Activated T-helper 9 cell treated with anti-CD3 and anti-CD28 coated beads, Interleukin-2, amount 50 U/mL, for 16 hours (primary cell): ENCODE results near the gene PHKB.
"Not testable (repeated sequence)": the region's sequence is repeated elsewhere in the genome, so short reads cannot be mapped to it uniquely, and the experiment has no call there.

Experiments
- DNase-seq: peaks from one replicate; pipeline ENCODE4 v3.0.0-alpha.2; 2020; ENCODE audit warnings: low read depth

PHKB gene

DNA sequence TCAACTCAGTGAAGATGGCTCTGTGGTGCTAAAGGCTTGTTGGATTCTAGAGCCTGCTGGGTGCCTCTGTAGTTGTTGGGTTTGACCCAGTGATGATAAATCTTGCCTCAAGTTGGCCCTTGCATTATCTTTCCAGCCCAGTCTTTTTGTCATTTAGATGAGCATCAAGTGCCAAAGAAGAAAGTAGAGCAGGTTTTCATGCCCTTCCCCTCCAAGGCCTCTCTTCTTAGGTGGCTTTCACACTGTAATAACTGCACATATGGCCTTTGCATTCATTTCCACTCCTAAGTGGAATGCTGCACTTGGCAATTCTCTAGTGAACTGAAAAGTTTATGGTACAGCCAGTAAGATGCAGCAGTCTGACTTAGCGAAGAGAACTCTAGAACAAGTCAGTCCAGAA, 165.1 kb downstream of the PHKB start:
- no peak for DNase-seq

DNA sequence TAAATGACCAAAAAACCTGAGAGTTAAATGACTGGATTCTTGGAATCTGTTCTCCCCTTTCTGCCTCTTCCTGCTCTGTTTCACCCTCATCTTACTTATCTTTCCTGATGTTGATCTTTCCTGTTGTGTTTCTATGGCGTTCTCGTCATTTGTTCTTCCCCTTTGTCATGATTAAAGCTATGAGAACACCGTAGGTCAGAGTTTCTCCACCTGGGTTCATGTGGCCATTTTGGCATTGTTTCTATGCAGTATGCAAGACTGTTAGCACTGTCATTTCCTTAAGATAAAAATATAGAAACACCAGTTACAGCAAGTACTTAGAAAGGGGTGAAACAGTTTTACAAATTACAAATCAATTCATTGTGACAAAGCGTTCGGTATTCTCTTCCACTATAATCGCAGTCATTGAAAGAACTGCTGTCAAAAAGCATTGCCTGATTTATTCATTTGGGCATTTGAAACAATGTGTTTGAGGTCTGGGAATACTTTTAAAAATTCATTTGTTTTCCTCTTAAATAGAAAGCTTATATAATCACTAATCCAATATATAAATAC, 166.0 kb downstream of the PHKB start:
- no peak for DNase-seq

DNA sequence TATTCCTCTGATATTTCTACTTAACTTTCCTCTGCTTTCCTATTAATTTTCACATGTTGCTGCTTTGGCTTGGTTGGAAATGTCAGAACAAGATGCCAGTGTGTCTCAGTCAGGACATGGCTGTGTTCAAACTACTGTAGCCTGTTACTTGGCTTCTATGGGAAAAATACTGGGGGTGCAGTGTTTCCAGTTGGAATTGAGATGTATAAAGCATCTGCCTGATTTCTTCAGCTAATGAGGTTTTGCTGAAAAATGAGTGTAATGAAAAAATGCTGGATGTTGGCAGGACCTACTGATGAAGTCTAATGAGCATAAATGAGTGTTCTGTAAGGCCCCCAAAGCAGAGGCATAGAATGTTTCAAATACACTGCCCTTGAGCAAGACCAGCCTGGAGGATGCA, 166.6 kb downstream of the PHKB start:
- DNase-seq = no peak

DNA sequence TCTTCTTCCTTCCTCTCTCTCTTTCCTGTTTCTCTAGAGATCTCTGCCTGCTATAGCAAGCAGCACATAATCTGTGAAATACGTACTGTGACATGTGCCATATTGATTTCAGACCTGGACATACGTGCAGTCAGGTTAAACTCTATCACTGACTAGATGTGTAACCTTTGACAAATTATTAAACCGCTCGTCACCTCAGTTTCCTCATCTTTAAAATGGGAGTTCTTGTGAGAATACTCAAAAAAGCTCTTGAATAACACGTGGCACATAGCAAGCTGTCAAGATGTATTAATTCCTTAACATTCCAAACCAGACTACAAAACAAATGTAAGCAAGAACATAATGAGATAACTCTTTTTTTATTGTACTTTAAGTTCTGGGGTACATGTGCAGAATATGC, 170.0 kb downstream of the PHKB start:
- no peak for DNase-seq

DNA sequence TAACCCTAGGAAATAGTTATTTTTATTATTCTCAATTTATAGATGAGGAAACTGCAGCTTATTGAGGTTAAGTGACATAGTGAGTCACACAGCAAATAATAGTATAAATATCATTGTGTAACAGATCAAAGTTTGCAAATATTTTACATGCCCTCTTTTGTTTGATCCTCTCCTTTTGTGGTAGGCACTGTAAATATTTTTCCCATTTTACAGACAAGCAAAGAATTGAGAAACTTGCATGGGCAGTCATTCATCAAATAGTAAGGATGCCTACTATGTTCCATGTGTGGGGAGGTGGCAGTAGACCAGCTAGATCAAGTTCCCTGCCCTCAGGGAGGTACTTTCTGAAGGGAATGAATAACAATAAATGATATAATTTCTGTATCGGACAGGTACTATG, 173.0 kb downstream of the PHKB start:
- DNase-seq = no peak

DNA sequence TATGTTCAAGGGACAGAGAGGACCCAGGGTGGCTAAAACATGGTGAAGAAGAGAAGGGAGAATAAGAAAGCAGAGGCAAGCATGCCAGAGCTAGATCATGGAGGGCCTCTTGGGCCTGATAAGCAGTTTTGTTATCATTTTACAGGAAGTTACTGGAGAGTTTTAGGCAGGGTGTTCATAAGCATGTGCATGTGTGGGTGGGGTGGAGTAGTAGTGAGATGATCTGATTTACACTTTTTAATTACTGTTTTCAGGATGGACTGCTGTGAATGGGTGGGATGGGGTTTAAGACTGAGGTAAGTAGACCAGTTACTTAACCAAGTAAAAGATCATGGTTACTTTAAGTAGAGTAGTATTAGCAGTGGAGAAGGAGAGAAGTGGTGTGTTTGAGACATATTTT, 173.6 kb downstream of the PHKB start:
- no peak for DNase-seq

DNA sequence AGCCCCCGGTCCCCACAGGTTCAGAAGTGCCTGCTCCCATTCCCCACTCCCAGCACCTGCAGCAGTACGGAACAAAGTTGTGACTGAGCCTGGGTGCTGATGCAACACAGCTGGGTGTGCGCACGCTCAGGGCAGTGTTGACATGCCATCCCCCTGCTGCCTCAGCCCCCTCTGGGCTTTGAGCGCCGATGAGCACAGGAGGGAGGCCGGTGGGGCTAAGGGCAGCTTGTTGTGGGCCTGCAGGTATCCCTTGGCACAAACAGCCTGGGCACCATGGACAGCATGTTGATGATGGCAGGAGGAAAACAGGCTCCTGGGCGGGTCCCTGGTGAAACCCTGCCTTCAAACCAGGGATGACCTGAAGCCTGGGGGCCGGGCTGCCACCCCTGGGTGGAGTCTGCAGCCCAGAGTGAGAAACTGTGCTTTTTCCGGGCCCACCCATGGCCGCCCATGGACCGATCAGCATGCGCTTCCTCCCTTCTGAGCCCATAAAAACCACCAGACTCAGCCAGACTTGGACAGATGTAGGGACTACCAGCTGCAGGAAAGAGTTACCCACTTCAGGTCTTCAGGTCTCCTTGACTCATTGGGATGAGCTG, 175.5 kb downstream of the PHKB start:
- DNase-seq = no peak

DNA sequence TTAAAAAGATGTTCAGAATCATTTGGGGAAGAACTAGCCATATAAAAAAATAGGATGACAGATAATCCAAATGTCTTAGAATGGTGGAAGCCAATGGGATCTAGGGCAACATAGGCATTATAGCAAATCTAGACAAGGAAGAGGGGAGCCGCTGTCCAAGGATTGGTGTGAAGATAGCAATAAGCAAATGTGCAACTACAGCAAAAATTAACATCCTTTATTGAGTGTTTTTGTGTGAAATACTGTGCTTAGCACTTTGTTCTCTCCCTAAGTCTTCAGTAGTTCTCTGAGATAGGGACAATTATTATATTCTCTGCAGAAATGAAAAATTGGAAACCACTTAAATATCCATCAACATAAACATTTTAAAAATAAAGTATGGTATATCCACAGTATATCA, 177.0 kb downstream of the PHKB start:
- DNase-seq = no peak

DNA sequence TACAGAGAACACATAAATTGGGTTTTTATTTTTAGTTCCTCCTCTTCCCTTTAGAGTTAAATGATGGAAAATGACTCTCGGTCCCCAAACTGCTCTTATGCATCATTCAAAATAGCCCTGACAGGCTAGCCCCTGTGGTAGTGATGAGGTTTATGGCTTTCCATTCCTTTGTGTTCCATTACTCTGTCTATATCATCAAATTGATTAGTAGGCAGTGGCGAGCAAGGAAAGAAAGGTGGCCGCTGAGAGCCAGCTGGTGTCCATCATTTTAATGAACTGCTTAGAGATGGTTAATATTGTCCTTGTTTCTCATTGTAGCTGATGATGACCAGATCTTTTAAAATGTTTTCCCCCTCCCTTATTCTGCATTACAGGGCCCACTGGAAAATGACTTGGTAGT, 179.5 kb downstream of the PHKB start:
- no peak for DNase-seq

DNA sequence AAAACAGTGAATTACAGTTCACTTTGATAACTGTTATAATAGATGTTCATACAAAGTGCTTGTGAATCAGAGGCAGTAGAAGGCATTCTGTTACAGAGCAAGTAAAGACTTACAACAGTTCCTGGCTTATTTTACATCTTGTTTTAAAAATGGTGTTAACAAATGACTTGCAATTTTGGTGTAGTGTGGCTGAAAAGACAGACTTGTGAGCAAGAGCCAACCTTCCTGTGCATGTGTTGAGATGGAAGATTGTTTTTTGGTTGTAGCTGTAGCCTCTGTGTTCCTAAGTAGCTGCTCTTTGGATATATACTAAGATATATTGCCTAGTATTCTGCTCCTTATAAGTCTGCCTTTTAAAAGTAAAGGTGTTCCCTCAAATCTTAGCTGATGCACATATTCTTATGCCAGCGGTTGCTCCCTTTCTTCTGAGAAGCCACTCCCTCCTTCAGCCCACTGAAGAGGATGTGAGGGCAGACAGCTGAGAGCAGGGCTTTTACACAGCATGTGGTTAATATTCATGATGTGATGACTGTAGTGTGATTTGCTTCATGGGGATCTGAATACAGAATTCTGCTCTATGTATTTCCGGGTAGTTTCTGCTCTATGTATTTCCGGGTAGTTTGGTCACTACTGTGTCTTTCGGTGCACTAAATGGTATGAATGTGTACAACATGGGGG, 182.3 kb downstream of the PHKB start:
- no peak for DNase-seq

DNA sequence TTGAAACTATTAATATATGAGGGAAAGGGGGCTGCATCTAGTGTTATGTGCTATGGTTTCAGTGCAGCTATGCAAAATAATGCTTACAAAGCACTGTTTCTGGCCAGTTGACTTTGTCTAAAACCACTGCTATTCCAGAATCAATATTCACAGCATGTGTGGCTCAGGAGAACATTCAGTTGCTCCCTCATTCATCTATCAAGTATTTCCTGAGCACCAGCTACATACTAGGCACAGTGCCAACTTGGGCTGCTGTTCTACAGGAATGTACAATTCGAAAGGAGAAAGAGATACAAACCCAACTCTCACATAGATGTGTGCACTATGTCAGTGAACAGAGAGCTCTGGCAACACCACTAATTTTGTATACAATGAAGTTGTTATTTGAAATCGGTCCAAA, 183.0 kb downstream of the PHKB start:
- no peak for DNase-seq

DNA sequence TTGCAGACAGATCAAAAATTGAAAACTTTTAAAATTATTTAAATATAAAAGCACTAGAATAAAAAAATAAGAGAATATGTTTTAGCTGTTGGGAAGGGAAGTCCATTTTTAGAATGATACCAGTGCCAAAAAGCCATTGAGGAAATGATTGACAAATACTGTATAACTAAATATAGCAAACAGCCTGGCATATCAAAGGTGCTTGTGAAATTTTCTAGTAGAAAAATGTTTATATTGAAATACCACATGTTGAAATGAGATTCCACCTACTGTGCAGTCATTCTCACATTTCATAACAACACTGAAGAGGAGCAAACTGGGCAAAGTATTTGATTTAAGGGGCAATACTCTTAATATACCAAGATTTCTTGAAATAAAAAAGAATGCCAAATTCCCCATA, 183.5 kb downstream of the PHKB start:
- no peak for DNase-seq

DNA sequence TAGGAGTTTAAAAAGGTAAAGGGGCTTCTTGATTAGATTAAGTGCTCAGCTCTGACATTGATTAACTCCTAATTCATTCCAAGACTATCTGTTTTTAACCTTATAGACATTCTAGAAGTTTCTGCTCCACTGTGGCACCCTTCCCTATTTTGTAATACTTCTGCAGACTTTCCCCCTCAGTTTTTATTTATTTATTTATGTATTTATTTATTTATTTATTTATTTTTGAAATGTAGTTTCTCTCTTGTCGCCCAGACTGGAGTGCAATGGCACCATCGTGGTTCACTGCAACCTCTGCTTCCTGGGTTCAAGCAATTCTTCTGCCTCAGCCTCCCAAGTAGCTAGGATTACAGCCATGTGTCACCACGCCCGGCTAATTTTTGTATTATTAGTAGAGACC, 185.8 kb downstream of the PHKB start:
- no peak for DNase-seq

DNA sequence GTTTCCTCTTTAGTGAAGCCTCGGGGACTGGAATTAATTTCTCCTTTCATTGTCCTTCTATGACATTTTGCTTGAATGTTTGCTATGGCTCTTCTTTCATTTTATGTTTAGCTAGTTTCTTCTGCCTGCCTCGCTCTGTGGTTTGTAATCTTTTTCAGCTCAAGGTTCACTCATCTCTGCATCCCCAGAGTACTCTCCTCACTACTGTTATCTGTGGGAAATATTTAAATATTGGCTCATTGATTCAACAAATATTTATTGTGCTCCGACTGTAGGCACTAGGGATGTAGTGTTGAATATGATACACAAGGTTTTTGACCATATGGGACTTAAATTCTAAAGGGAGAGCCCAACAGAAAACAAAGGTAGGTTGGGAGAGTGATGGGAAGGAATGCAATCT, 195.9 kb downstream of the PHKB start:
- DNase-seq = no peak

DNA sequence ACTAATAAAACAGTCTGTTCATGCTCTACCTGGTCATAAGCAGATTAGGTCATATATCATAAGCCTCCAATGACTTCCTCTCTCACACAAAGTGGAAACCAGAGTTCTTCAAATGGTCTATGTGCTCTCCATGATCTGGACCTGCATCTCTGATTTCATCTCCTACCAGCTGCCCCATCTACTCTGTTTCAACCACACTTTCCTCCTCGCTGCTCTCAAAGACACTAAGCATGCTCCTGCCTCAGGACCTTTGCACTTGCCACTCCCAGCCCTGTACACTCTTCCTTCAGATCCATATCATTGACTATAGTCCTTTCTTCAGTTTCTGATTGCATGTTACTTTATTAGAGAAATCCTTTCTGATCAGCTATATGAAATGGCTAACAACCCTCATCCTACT, 196.8 kb downstream of the PHKB start:
- DNase-seq = no peak

DNA sequence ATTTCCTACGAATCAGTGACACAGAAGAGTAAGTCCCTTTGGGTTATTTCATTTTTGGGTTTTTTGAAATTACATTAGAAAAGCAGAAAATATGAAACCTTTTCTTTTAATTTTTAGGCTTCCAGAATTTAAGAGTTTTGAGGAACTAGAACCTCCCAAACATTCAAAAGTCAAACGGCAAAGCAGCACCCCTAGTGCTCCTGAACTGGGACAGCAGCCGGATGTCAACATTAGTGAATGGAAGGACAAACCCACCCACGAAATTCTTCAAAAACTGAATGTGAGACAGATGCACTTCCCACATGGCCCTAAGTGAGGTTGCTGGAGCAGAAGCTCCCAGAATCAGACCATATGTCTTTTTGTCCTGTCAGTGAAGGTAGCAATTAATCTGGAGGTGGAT, 199.4 kb downstream of the PHKB start:
- no peak for DNase-seq

DNA sequence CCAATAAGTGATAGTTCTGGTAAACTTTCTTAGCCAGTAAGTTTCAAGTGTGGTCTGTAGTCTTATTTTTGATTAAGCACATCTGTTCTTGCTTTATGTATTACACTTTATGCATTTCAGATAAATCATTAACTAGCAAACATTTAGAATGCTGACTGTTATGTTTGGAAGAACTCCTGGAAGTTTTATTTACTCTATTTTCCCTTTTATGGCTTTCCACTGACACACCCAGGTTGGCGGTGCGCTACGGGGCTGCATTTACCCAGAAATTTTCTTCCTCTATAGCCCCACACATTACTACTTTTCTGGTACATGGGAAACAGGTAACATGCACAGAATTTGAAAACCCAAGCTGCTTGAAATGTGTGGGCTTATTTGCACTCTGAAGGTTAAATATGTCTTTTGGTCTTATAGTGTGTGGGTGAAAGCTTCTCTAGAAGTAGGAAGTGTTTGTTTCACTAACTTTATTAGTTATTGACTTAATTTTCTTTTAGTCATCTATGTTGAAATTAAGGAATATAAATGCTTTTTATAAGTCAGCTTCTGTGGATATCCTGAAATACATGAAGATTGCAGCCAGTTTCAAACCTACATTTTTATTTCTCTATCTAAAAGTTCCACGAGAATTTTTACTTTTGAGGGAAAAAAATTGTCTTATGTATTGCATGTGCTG, 203.7 kb downstream of the PHKB start:
- DNase-seq = no peak

DNA sequence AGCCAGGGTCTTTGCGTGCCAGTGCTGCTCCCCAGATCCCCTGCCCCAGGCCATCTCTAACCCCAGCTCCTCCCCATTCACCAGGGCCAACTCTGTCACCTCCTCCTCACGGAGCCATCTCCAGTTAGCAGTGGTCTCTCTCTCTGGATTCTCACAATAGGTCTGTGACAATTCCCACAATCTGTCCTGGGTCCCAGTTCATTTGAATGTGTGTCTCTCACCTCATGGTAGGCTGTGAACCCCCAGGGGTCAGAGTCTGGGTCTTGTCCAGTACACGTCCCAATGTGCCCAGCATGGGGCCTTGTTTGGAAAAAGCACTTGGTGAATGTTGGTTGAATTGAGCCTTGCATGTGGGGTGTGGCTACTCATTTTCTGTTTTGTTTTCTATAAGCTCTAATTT, 205.3 kb downstream of the PHKB start:
- no peak for DNase-seq

DNA sequence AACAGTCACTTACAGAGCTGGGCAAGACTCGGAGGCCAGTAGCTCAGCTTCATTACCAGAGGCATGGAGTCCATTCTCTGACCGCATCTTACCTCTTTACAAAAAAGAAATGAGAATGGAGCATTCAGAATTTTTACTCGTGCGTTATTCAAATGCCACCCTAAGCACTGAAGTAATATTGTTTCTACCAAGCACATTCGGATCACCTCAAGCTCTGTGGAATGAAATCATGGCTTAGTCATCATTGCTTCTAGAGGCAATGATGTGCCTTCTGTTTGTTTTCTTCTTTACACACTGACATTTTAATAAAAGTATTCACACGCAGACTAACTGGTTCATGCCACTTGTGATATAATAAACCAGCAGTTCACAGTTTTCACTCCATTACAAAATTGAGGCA, 206.8 kb downstream of the PHKB start:
- no peak for DNase-seq

DNA sequence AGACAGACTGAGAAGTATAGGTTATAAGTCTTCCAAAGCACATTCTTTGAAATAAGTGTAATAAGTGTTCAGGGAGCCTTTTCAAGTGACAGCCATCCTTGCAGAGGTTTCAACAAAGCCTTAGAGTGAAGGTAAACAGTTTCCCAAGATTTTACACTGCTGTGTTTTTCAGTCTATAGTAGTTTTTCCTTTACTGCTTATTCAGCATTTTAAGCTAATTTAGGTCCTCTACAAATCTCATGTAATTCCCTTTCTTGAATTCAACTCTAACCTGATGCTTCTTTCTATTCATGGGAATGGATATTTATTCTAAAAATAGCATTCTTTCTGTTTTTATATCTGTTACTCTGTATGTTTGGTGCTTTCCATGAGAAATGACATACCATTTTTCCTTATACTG, 211.3 kb downstream of the PHKB start:
- no peak for DNase-seq

DNA sequence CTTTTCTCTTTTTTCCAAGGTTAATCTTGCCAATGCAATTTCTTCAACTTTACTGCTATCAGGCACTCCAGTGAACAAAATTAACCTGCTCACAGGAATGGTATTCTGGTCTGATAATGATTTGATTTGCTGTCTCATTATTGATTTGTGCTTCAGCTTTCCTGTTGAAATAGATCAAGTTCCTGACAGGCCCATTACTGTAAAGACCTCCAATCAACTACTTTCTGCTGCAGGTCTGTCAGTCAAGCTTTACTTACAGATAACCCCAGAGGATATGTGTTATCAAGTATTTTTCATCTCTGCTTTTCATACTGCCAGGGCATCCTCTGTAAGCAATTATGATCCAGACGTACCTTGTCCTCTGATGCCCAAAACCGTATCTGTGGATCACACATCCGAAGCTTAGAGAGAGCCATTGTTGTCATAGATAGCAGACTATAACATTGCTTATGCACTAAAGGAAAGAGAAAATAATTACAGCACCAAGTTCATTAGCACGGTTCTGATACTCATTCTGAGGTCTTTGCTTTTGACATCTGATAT, 215.6 kb downstream of the PHKB start:
- DNase-seq = no peak

DNA sequence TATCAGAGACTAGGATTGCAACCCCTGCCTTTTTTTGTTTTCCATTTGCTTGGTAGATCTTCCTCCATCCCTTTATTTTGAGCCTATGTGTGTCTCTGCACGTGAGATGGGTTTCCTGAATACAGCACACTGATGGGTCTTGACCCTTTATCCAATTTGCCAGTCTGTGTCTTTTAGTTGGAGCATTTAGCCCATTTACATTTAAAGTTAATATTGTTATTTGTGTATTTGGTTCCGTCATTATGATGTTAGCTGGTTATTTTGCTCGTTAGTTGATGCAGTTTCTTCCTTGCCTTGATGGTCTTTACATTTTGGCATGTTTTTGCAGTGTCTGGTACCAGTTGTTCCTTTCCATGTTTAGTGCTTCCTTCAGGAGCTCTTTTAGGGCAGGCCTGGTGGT, 220.4 kb downstream of the PHKB start:
- DNase-seq = not testable (repeated sequence)

DNA sequence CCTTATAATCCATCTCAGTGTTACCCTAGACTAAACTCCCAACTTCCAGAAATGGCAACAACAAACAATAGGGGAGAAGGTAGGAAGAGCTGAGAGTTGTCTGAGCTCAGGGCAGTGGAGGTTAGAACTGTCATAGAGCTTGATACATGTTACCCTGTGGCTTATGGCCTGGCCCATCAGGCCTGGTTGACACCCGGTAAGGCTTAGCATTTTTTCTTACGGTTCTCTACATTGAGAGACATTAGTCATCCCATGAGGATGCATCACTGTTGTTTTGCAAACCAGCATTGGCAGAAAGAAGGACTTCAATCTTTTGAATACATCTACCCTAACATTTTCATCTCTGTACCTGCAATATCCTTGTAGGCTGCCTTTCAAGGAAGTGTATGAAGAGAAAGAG, 226.6 kb downstream of the PHKB start:
- DNase-seq = no peak
